H4 (cell line): ENCODE measurements around the gene TIRAP. TPM values are rescaled to one million over a fixed set of nuclear protein-coding genes. Genes with fewer than 3 reads are reported as not detected.
"Not testable (repeated sequence)": the region's sequence is repeated elsewhere in the genome, so short reads cannot be mapped to it uniquely, and the experiment has no call there.

ENCODE experiments used
- DNase-seq: peaks from one replicate; pipeline ENCODE4 v3.0.0-alpha.2; 2015; ENCODE audit warnings: low spot score
- total RNA-seq: library from RNA; depleted of rRNA; stranded (reverse); fragments of >200 nt; shearing (Covaris generic); gene quantifications from 2 replicates; pipeline ENCODE4 v1.2.3, GENCODE V29; 2014; rRNA removed

The TIRAP gene, protein sequence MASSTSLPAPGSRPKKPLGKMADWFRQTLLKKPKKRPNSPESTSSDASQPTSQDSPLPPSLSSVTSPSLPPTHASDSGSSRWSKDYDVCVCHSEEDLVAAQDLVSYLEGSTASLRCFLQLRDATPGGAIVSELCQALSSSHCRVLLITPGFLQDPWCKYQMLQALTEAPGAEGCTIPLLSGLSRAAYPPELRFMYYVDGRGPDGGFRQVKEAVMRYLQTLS
- total RNA-seq: 1.8 and 3.9 TPM in 2 replicates

DNA sequence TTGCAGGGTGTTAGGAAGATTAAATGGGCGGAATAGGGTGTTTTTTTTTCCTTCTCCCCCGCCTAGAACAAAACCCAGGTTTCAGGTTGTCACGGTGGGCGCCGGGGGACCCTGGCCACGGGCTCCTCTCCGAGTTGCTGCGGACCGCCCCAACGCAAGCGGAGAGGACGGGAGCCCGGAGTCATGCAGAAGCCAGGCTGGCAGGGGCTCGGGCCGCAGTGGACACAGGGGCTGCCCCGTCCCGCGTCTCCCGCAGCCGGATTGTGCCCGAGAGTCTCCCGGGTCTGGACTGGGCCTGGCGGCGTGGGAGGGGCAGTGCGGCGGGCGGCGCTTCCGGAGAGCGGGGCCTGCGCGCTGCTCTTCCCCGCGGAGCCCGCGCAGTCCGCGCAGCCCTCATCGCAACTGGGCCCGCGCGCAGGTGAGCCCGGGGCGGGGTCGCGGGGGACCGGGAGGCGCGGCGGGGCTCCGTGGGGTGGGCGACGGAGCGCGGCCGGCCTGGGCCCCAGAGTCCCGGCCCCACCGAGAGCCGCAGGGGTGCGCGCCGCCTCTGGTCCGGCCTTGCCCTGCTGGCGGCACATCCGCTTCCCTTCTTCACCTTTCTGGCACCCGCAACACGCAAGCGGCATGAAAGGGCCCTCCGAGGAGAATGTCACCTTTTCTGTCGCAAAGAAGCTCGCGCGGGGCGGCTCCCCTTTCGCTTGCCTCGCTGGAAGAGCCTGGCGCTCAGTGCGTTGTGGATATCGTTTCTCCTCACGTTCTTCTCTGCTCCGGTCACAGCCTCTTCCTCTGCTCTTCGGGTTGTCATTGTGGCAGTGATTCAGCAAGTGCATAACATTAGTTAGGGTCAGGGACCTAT lies at the start of gene TIRAP:
Gene TIRAP, plus strand, starts transcription at position 358 of the 856 bp plus-strand sequence. CDS start 7,802 bp downstream, outside the sequence.
- no peak for DNase-seq

DNA sequence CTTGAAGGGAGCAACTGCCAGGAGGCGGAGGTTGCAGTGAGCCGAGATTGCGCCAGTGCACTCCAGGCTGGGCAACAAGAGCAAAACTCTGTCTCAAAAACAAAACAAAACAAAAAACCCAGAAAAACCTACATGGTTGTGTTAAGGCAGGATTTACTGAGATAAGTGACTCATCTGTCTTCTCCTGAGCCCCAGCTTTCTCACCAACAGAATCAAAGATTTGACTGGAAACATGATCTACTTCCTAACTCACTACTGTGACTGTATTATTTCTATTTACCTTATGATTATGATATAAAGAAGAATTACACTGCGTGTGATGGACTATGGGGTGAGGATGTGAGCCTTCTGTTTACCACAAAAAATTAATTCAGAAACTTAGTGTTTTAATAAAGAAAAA lies 49.5 kb upstream of the TIRAP start:
- DNase-seq: no peak

DNA sequence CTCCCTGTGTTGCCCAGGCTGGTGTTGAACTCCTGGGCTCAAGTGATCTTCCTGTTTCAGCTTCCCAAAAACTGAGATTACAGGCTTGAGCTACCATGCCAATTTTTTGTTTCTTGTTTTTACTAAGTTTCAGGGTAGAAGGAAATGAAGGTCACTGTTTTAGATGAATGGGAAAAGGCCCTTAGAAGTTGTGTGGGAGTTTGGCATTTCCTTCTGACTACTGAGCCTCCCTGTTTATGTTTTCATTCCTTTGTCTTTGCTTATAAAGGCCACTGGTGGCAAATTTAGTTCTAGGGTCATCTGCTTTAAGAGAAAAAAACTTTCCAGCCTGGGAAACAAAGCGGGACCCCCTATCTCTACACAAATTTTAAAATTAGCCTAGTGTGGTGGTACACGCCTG lies 36.3 kb upstream of the TIRAP start:
- no peak for DNase-seq

DNA sequence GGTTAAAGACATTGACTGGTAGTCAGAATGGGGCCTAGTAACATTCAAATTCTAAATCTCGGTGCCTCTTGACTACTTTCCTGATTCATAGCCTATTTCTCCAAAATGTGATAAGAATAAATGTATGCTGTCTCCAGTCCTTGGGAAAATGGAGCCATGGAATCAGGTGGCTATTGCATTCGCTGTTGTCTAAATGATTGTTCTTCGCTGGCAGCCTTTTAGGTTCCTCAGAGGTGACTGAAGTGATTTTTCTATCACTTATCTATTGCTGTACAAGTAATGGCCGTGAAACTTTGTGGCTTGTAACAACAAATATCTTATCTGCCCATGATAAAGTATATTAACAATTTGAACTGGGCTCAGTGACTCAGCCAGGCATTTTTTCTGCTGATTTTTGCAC lies 29.6 kb upstream of the TIRAP start:
- no peak for DNase-seq

DNA sequence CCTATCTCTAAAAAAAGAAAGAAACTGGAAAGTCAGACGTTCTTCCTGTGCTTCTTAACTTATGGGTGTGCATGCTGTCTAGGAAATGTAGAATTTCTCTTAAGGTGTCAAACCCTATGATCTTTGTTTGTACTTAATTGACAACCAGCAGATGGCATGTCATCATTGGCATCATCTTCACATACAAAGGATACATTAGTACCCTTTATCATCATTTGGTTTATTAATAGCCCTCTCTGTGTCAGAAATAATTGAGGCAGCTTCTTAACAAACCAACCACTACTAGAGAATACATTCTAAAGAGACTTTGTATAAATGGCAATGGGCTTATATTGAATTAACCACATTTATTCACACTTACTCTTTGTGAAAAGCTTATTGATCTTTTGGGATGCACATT lies 28.1 kb upstream of the TIRAP start:
- DNase-seq: no peak

DNA sequence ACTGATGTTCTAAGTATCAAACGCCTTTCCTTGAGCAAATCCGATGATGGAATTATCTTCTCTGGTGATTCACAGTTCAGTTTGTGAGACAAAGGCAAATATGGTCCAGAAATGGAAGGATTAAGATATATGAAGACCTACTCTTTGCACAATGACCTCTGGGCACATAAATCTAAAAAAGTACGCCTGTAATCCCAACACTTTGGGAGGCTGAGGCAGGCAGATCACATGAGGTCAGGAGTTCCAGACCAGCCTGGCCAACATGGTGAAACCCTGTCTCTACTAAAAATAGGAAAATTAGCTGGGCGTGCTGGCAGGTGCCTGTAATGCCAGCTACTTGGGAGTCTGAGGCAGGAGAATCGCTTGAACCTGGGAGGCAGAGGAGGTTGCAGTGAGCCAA lies 27.4 kb upstream of the TIRAP start:
- DNase-seq: not testable (repeated sequence)

DNA sequence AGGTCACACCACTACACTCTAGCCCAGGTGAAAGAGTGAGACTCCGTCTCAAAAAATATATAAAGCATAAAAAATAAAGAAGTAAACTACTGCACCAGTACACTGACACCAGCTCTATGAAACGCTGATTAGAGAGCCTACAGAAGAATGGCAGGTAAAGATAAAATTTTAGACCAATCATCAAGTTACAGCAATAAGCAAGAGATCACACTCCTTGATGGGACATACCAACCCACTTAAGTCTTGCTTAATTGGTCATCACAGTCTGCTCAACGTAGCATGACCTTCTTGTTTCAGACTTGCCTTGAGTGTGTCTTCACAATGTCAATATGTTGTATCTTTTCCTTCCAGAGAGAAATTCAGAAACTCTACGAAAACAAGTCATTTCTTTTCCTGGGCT lies 26.7 kb upstream of the TIRAP start:
- no peak for DNase-seq

DNA sequence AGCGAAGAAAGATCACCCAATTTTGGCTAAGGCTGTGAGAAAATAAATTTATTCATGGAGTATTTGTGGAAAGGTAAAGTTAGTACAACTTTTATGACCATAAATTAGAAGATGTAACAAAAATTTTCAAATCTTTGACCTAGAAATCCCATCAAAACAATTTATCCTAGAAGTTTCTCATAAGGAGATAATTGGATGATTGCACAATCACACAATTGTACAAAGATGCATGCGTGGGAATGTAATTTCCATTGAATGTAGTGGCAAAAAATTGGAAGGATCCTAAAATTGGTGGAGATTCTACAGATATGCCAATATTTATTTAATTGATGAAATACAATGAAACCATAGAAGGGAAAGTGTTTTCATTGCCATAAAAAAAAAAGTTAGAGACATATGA lies 25.7 kb upstream of the TIRAP start:
- no peak for DNase-seq

DNA sequence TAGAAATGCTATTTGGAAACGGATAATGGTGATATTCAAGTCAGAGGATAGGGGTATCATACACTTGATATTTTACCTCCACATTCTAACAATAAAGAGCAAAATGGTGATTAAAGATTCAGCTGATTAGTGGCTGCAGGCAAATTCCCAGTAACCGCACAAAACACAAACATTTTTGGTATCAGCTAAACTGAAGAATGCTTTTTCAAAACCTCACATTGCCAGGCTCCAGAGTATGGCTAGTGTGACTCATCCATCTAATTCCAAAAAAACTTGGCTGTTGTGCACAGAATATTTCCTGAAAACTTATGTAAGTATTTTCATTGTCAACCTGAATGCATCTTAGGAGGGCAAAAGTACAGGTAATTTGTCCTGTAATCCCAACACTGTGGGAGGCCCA lies 25.1 kb upstream of the TIRAP start:
- DNase-seq: peak; percentile 52

DNA sequence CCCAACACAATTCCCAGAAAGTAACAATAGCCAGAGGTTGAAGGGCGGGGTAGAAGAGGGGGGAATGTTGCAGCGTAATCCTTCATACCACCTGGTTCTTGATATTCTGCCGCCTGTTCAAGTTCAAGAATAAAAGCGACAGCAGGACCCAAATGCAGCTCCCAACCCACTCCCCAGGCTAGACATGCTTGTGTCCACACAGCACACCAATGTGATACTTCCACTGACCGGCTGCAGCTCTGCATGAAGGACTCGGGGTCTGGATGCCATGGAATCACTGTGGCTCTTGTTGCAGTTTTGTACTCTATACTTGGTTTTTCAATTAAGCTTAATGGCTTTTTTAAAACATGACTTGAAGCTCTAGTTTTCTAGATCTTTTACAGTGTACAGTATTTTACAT lies 20.7 kb upstream of the TIRAP start:
- no peak for DNase-seq

DNA sequence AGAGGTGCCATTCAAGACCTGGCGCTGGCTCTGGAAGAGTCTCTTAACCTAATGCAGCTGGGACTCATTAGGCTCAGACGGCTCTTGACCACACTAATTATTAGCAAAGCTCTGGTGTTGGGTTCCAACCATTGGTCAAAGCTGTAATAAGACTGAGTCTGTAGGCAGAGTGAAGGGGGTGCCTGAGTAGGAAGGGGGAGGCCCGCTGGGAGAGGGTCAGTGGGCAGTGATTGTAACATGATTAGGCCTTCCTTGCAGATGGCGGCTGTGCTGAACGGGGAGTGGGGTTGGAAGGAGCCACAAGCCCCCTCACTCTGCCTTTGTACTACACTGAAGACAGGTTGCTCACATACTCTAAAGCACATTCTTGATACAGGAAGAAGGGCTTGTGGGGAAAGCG lies 19.4 kb upstream of the TIRAP start:
- DNase-seq: no peak

DNA sequence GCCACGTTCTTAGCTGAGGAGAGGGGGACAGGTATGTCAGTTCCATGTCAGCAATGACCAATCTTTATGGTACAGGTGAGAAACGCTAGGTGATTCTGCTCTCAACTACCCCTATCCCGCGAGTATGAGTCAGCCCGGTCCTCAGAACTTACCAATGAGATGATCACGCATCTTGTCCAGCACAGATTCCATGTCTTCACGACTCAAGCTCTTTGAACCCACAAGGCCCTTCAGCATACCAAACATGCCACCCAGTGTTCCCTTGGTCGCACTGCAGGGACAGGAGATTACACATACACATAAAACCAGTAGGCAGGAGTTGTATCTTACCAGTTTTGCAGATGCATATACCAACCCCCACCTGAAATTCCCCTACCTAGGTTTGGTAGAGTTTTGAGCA lies 17.1 kb upstream of the TIRAP start:
- no peak for DNase-seq

DNA sequence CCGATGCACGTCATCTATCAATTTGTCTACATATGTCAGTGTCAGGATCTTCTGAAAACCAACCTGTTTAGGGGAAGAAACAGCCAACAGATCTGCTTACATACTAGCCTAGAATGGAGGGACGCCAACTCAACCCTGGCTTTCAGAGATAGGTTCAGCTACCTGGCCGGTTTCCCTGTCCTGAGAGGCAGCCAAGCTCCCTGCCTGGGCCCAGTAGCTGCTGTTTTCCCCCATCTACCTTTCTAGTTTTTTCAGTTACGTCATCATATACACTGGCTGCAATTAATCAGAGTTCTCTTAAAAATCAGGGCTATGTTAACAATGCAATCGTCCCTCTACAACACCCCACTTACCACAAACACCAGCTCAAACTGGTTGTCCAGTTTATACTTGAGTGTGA lies 15.2 kb upstream of the TIRAP start:
- DNase-seq: no peak

DNA sequence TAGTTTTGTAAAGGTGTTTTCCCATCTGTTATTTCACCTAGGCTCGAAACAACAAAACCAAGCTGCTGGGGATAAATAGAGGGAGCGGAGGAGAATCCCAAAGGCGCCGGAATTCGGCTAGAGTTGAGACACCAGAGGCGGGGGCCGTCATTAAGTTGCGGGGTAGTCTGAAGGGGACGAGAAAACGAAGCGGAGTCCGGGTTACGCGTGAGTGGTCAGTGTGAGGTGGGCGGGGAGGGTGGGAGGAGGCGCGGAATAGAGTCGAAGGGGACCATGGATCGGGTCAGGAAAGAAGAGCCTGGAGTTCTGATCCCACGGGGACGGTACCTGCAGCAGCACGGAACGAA lies 14.6 kb upstream of the TIRAP start:
- no peak for DNase-seq

DNA sequence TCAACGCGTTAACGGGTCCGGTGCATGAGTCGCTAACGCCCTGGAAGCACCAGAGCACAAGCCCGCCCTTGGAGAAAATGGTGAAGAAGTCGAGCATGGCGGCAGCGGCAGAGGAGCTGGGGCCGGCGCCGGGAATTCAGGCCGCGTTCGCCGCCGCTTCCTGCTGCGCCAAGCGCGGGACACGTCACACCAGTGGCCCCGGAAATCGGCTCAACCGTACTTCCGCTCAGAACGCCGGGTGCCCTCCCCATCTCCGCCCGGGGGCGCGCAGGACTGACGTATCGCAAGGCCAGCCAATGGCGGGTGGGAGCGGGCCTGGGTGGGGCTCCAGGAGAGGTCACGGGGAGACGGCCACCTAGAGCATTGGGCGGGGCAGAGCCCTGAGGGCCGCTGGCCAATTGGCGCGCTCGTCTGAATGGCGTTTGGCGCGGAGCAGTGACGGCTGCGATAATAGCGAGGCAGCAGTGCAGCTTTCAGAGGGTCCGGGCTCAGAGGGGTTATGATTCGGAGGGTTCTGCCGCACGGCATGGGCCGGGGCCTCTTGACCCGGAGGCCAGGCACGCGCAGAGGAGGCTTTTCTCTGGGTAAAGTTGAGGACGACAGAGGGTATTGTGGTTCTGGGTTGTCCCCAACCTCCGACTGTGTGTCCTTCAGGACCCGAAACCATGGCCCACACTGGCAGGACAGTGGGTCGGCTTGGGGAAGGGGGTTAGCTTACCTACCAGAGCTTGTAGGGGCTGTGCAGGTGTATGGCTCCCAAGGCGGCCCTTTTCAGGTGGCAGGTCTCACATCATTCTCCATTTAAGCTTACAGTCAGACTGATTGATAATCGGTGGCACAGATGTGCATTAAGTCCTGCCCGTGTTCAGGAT lies 13.9 kb upstream of the TIRAP start, which contains the start of the genes FOXRED1 and SRPRA:
Gene FOXRED1, plus strand, starts transcription at position 447 of the 872 bp plus-strand sequence. Its CDS starts 53 bp downstream, at position 500.
Gene SRPRA, minus strand, starts transcription at position 188 of the 872 bp plus-strand sequence. Its CDS starts 91 bp downstream, at position 97.
- DNase-seq: peak; percentile 98

DNA sequence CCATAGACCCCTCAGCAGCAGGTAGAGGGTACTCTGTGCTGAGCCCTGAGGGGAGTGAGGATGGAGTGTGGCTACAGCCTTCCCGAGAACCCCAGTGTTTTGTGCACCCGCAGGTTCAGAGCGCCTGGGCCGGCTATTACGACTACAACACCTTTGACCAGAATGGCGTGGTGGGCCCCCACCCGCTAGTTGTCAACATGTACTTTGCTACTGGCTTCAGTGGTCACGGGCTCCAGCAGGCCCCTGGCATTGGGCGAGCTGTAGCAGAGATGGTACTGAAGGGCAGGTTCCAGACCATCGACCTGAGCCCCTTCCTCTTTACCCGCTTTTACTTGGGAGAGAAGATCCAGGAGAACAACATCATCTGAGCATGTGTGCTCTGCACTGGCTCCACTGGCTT lies 5.6 kb upstream of the TIRAP start:
- no peak for DNase-seq

DNA sequence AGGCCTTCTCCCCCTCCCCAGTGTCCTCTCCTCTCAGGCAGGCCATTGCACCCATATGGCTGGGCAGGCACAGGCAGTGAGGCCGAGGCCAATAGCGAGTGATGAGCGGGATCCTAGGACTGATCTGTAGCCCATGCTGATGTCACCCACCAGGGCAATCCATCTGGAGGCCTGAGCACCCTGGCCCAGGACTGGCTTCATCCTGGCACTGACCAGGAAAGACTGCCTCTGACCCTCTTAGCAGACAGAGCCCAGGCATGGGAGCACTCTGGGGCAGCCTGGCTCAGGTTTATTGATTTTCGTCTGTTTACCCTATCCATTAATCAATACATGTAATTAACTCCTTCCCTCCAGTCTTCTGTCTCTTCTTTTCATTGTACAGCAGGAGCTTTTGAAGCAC lies 5.1 kb upstream of the TIRAP start:
- no peak for DNase-seq

DNA sequence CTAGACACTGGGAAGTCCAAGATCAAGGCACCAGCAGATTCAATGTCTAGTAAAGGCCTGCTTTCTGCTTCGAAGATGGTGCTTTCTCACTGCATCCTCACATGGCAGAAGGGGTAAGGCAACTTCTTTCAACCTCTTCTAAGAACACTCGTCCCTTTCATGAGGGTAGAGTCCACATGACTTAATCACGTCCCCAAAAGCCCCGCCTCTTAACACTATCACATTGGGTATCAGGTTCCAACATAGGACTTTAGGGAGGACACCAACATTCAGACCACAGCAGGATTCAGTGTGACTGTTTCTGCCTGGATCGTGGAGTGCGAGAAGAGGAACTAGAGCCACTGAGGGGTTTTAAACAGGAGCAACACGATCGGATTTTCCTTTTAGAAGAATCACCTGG lies 3.7 kb upstream of the TIRAP start:
- DNase-seq: no peak

DNA sequence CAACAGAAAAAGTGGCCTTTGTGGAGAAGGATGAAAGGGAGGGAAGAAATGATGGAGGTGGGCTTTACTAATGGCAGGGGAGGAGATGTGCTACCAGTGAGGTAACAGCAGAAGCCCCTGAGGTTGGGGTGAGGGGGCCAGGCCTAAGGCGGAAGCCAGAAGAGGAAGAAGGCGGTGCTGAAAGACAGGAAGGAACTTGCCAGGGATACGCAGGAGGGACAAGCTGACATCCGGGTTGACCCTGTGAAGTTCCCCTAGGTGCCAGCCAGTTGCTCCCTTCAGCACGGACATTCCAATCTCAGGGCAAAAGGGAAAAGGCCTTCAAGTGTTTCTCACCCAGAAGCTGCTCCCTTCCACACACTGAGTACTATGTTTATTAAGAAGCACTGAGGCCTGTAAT lies 2.3 kb upstream of the TIRAP start:
- DNase-seq: no peak

DNA sequence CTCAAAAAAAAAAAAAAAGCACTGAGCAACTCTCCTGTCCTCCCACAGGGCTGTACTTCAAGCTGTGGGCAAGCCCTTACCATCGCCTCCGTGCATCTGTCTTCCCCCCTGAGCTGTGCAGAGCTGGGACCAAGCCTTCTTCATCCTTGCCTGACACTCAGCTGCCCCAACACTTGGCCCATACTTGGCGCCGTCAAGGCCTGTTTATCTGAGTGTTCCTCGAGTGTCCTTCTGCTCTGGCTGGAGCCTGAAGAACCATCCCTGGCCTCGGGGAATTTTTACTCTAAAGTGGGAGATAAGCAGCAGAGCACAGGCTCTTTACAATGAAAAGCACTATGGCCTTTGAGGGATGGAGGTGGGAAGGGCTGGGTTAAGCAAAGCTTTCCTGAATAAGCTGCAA lies 1.6 kb upstream of the TIRAP start:
- DNase-seq: no peak

DNA sequence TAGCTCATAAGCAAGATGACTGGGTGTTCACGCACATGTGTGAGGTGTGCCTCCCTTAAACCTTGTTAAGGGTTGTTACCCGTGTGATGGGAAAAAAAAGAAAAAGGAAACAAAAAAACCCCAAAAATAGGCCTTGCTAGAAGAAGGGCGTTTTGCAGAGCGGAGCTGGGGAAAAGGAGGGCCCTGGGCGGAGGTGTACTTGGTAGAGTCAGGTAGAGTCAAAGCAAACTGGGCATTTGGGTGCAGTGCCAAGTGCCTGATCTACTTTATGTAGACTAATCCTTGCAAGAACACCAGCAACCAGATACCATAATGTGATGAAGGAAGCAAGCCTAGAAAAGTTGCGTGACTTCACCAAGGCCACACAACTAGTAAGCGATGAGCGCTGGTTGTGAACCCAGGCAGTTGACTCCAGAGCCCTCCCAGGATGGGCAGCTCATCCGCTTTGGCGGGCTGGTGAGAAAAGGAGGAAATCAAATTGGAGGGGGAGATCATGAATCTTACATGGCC lies 1.2 kb upstream of the TIRAP start:
- DNase-seq: no peak

DNA sequence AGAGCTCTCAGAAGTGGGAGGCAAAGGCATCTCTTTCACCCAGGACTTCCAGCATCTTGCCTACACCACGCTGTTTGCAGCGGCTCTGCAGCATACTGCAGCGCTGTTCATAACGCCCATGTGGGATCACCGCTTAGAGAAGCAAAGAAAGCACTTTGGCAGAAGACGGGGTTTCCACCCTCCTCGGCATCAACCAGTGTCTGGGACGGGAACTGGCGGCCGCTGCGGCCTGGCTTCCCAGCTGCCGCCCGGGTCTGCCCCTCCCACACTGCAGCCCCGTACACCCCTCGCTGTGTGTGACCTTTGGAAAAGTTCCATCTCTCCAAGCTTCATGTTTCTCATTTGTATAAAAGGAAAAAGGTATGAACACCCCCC lies 545 bp upstream of the TIRAP start:
- no peak for DNase-seq
